Fibroblast of villous mesenchyme (primary cell): Measurements from ENCODE around the gene PRKACG. TPM values are rescaled to one million over a fixed set of nuclear protein-coding genes. Genes with fewer than 3 reads are reported as not detected.

Experiments
- DNase-seq: peaks from one replicate; pipeline ENCODE4 v3.0.0-alpha.2; 2010; ENCODE audit warnings: low read depth
- H3K4me3 ChIP-seq: 2 replicates; pipeline ENCODE4 v1.5.1; 2011; ENCODE audit warnings: low read depth, mild to moderate bottlenecking, low read length
- CTCF ChIP-seq: IDR thresholded peaks from 2 replicates; pipeline ENCODE4 v1.5.1; 2012; ENCODE audit warnings: low read depth, mild to moderate bottlenecking, low read length; ENCODE audit not compliant: insufficient read depth
- total RNA-seq: library from RNA; depleted of rRNA; stranded (reverse); fragments of >200 nt; gene quantifications from 2 replicates; pipeline ENCODE4 v1.2.3, GENCODE V29; 2012

Gene PRKACG
- total RNA-seq, 1 donor = not detected

- TF ChIP-seq CTCF = no peak
- DNase-seq = no peak
Measured at GRCh38 chr9:69036799-69037198, 22.9 kb upstream of the PRKACG start.

GRCh38 chr9:69036309-69036708 is 22.4 kb upstream of the PRKACG start:
- H3K4me3 ChIP-seq = peak overlapping the region; percentile 74
- peak; percentile 22 for DNase-seq
- TF ChIP-seq CTCF = no peak

More at GRCh38 chr9:69036799-69037198, 22.9 kb upstream of the PRKACG start:
- H3K4me3 ChIP-seq = peak overlapping the region; percentile 74

GRCh38 chr9:69035438-69036308 is 21.8 kb upstream of the PRKACG start, which contains the start of gene FXN:
TSS of gene FXN (plus strand) at chr9:69035752. CDS start at chr9:69035783, 31 bp downstream.
- peak; percentile 79 for DNase-seq
- peak; percentile 97 for TF ChIP-seq CTCF
- peak within 1 kb of the TSS; percentile 74 for H3K4me3 ChIP-seq

GRCh38 chr9:69034071-69034470 is 20.2 kb upstream of the PRKACG start:
- TF ChIP-seq CTCF = no peak
- DNase-seq = no peak
- H3K4me3 ChIP-seq = no peak overlapping the region

GRCh38 chr9:69030851-69031645 is 17.1 kb upstream of the PRKACG start:
- no peak for TF ChIP-seq CTCF
- H3K4me3 ChIP-seq = no peak overlapping the region
- DNase-seq = no peak

DNA sequence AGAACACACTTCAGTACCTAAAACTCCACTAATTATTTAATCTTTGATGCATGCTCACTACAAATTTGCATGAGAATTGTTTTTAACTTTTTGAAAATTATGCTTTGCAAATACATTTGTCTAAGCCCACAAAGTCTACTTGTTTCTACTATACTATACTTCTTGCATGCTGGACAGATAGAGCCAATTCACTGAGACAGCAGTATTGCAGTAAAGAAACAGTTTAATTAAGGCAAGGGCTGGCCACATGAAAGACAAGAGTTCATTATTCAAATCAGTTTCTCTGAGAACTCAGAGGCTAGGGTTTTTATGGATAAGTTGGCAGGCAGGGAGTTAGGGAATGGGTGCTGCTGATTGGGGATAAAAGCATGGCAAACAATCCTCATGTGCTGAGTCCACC is 15.6 kb upstream of the PRKACG start:
- no peak overlapping the region for H3K4me3 ChIP-seq
- no peak for TF ChIP-seq CTCF
- no peak for DNase-seq
